ENCODE results near the gene HFM1. TPM values are rescaled to one million over a fixed set of nuclear protein-coding genes. Genes with fewer than 3 reads are reported as not detected.
"Not testable (repeated sequence)": the region's sequence is repeated elsewhere in the genome, so short reads cannot be mapped to it uniquely, and the experiment has no call there.

HFM1 gene
- total RNA-seq = 0.84 TPM
- long read RNA-seq, partial matches to known transcripts = 0 of 2 reads
- long read RNA-seq, other reads (novel, unspliced or antisense) = 2 of 2 reads

GRCh38 chr1:91404151-91405012, at the start of gene HFM1:
TSS of gene HFM1 (minus strand) at chr1:91404837. CDS start at chr1:91401082, 3,755 bp downstream.
- DNase-seq (ENCODE audit: low spot score) = peak; percentile 92

GRCh38 chr1:91454136-91454535, 49.5 kb upstream of the HFM1 start:
- no peak for DNase-seq (ENCODE audit: low spot score)

- no peak for DNase-seq (ENCODE audit: low spot score)
Observed at GRCh38 chr1:91450260-91450659, 45.6 kb upstream of the HFM1 start.

- DNase-seq (ENCODE audit: low spot score) = not testable (repeated sequence)
Observed at GRCh38 chr1:91447782-91448181, 43.1 kb upstream of the HFM1 start.

GRCh38 chr1:91441980-91442379, 37.3 kb upstream of the HFM1 start:
- DNase-seq (ENCODE audit: low spot score) = not testable (repeated sequence)

- no peak for DNase-seq (ENCODE audit: low spot score)
Observed at GRCh38 chr1:91440847-91441246, 36.2 kb upstream of the HFM1 start.

GRCh38 chr1:91439016-91439415, 34.4 kb upstream of the HFM1 start:
- no peak for DNase-seq (ENCODE audit: low spot score)

- DNase-seq (ENCODE audit: low spot score) = no peak
Observed at GRCh38 chr1:91428182-91428798, 23.7 kb upstream of the HFM1 start.

GRCh38 chr1:91427741-91428140, 23.1 kb upstream of the HFM1 start:
- no peak for DNase-seq (ENCODE audit: low spot score)

- DNase-seq (ENCODE audit: low spot score) = not testable (repeated sequence)
Observed at GRCh38 chr1:91422523-91422922, 17.9 kb upstream of the HFM1 start.

- no peak for DNase-seq (ENCODE audit: low spot score)
Observed at GRCh38 chr1:91412371-91412770, 7.7 kb upstream of the HFM1 start.

GRCh38 chr1:91406773-91407389, 2.2 kb upstream of the HFM1 start:
- DNase-seq (ENCODE audit: low spot score) = no peak

GRCh38 chr1:91402023-91402422, 2.6 kb downstream of the HFM1 start:
- DNase-seq (ENCODE audit: low spot score) = no peak

GRCh38 chr1:91400133-91400725, 4.4 kb downstream of the HFM1 start:
- no peak for DNase-seq (ENCODE audit: low spot score)

GRCh38 chr1:91398291-91398690, 6.3 kb downstream of the HFM1 start:
- DNase-seq (ENCODE audit: low spot score) = no peak

GRCh38 chr1:91397605-91398004, 7.0 kb downstream of the HFM1 start:
- DNase-seq (ENCODE audit: low spot score) = no peak

- no peak for DNase-seq (ENCODE audit: low spot score)
Observed at GRCh38 chr1:91393042-91393441, 11.6 kb downstream of the HFM1 start.

GRCh38 chr1:91386109-91386508, 18.5 kb downstream of the HFM1 start:
- no peak for DNase-seq (ENCODE audit: low spot score)

GRCh38 chr1:91383456-91383855, 21.2 kb downstream of the HFM1 start:
- DNase-seq (ENCODE audit: low spot score) = no peak

GRCh38 chr1:91381844-91382243, 22.8 kb downstream of the HFM1 start:
- no peak for DNase-seq (ENCODE audit: low spot score)

- no peak for DNase-seq (ENCODE audit: low spot score)
Observed at GRCh38 chr1:91374086-91374485, 30.6 kb downstream of the HFM1 start.

- not testable (repeated sequence) for DNase-seq (ENCODE audit: low spot score)
Observed at GRCh38 chr1:91372230-91372629, 32.4 kb downstream of the HFM1 start.
